Naive thymus-derived CD4-positive, alpha-beta T cell (primary cell): ENCODE data around the gene RAD51B. TPM values are rescaled to one million over a fixed set of nuclear protein-coding genes. Genes with fewer than 3 reads are reported as not detected.
"Not testable (repeated sequence)": the region's sequence is repeated elsewhere in the genome, so short reads cannot be mapped to it uniquely, and the experiment has no call there.

Experiments
- ATAC-seq: fragments of 150-1000 bp; cut with Tn5 transposase; 2 replicates; pipeline ENCODE4 v1.10.0; 2021; ENCODE audit warnings: mild to moderate bottlenecking, moderate library complexity
- CTCF ChIA-PET: fragments of 350-600 bp; sonication (Branson Sonifier 250); formaldehyde crosslinking; loops from one replicate; lab custom pipeline; 2021; ENCODE audit warnings: antibody characterized with exemption; lab: Charles Lee
- POLR2A ChIA-PET: fragments of 350-600 bp; sonication (Branson Sonifier 250); formaldehyde crosslinking; loops from one replicate; lab custom pipeline; 2021; ENCODE audit warnings: antibody characterized with exemption, inconsistent platforms; lab: Charles Lee
- DNase-seq, 9 donors: peaks; one replicate each; pipeline versions ENCODE4 v3.0.0 to v3.0.0-alpha.2; 2020 to 2022; ENCODE audit warnings: mixed read lengths in 1 of 9
- H3K27ac ChIP-seq: one replicate; pipeline ENCODE4 v1.7.0; 2013; ENCODE audit warnings: mild to moderate bottlenecking, low read depth, low read length, moderate library complexity
- H3K27me3 ChIP-seq, 2 donors: one replicate each; pipeline ENCODE4 v1.7.0; 2013; ENCODE audit warnings: low read length in 2 of 2, mild to moderate bottlenecking in 2 of 2, moderate library complexity in 2 of 2; ENCODE audit not compliant: control insufficient read depth in 2 of 2, insufficient read depth in 2 of 2
- H3K36me3 ChIP-seq, 3 experiments: 1 replicate in 2 of 3; 2 replicates in 1 of 3; pipeline ENCODE4 v1.7.0; 2013; ENCODE audit warnings: low read length in 3 of 3, mild to moderate bottlenecking in 3 of 3, moderate library complexity in 1 of 3; ENCODE audit not compliant: insufficient read depth in 3 of 3, control insufficient read depth in 2 of 3
- H3K4me1 ChIP-seq, 2 donors: one replicate each; pipeline ENCODE4 v1.7.0; 2013; ENCODE audit warnings: low read length in 2 of 2, mild to moderate bottlenecking in 2 of 2, moderate library complexity in 1 of 2; ENCODE audit not compliant: control insufficient read depth in 2 of 2, insufficient read depth in 2 of 2
- H3K4me3 ChIP-seq: 2 replicates; pipeline ENCODE4 v1.7.0; 2013; ENCODE audit warnings: mild to moderate bottlenecking, low read length
- H3K9me3 ChIP-seq, 3 experiments: 1 replicate in 2 of 3; 2 replicates in 1 of 3; pipeline ENCODE4 v1.7.0; 2013; ENCODE audit warnings: low read length in 3 of 3; ENCODE audit not compliant: control insufficient read depth in 2 of 3
- H3K27ac Mint-ChIP-seq, 9 donors: one replicate each; pipeline ENCODE4 v1.8.0; 2020 to 2022; ENCODE audit warnings: mixed read lengths in 9 of 9, mild to moderate bottlenecking in 8 of 9, moderate library complexity in 5 of 9, inconsistent platforms in 2 of 9
- H3K27me3 Mint-ChIP-seq, 5 donors: one replicate each; pipeline ENCODE4 v1.8.0; 2021 to 2022; ENCODE audit warnings: mixed read lengths in 5 of 5, mild to moderate bottlenecking in 1 of 5
- H3K36me3 Mint-ChIP-seq, 5 donors: one replicate each; pipeline ENCODE4 v1.8.0; 2020 to 2022; ENCODE audit warnings: mixed read lengths in 5 of 5, mild to moderate bottlenecking in 3 of 5, inconsistent platforms in 1 of 5
- H3K4me1 Mint-ChIP-seq, 7 donors: one replicate each; pipeline ENCODE4 v1.8.0; 2020 to 2022; ENCODE audit warnings: mixed read lengths in 7 of 7, mild to moderate bottlenecking in 3 of 7, inconsistent platforms in 1 of 7
- H3K4me3 Mint-ChIP-seq, 10 donors: one replicate each; pipeline ENCODE4 v1.8.0; 2020 to 2022; ENCODE audit warnings: mild to moderate bottlenecking in 10 of 10, mixed read lengths in 10 of 10, moderate library complexity in 6 of 10, inconsistent platforms in 2 of 10
- H3K9me3 Mint-ChIP-seq, 11 donors: one replicate each; pipeline ENCODE4 v1.8.0; 2020 to 2022; ENCODE audit warnings: mixed read lengths in 11 of 11, mild to moderate bottlenecking in 4 of 11, inconsistent platforms in 1 of 11, moderate library complexity in 1 of 11
- intact Hi-C, 2 donors: fragments of 100-400 bp; cut with micrococcal nuclease; formaldehyde crosslinking; loops; one replicate each; pipeline ENCODE4 v1.15.1; 2023
- polyA plus RNA-seq, 2 donors: library from polyadenylated mRNA; unstranded; fragments of 300-500 nt; fragmentation: Illumina TruSeq; gene quantifications; one replicate each; pipeline ENCODE4 v1.2.3, GENCODE V29; 2021
- total RNA-seq, 6 experiments: library from RNA in 5 of 6; stranded (reverse) in 5 of 6; gene quantifications; 1 replicate in 5 of 6; 2 replicates in 1 of 6; pipeline ENCODE4 v1.2.3 and lab custom pipeline; 2021 to 2026

RAD51B gene
- total and polyA plus RNA-seq, 7 experiments from 2014 or later: 15.0 to 42.2 (median 28.8) TPM

GRCh38 chr14:67965696-67966095, 146.1 kb downstream of the RAD51B start:
- Mint-ChIP-seq H3K27me3 (no peaks in the 10 kb centered on the region), H3K4me1 (peaks cover 0 to 7% (median 5%) of the 10 kb centered on the region in 7 donors), H3K9me3 (peaks cover 0 to 5% (median 0%) of the 10 kb centered on the region in 11 donors), H3K4me3 (no peak overlapping the region), H3K27ac (no peak overlapping the region), H3K36me3 (peaks cover 6 to 51% (median 39%) of the 10 kb centered on the region in 5 donors)
- H3K27ac ChIP-seq: no peak overlapping the region
- no peak overlapping the region for H3K4me3 ChIP-seq
- ATAC-seq (no peak), DNase-seq (no peak)
- H3K9me3 ChIP-seq: no peaks in the 10 kb centered on the region
- no peaks in the 10 kb centered on the region for H3K4me1 ChIP-seq
- intact Hi-C loops: no loop called here
- no peaks in the 10 kb centered on the region for H3K27me3 ChIP-seq
- no peaks in the 10 kb centered on the region for H3K36me3 ChIP-seq
- ChIA-PET CTCF (interaction anchor here (1.5 kb wide), 1 partner anchor 21 kb away, joined by 4 read pairs; no protein-coding TSS in a partner anchor), POLR2A (no interaction called here)

- no peak for ATAC-seq
- H3K36me3 ChIP-seq: no peaks in the 10 kb centered on the region
- ChIA-PET POLR2A (no interaction called here), CTCF (interaction anchor here (0.6 kb wide), 1 partner anchor 1349 kb away, joined by 3 read pairs; no protein-coding TSS in a partner anchor)
- Mint-ChIP-seq H3K9me3 (peaks cover 0 to 5% (median 0%) of the 10 kb centered on the region in 11 donors), H3K27me3 (no peaks in the 10 kb centered on the region), H3K27ac (no peak overlapping the region), H3K4me1 (peaks cover 0 to 2% (median 0%) of the 10 kb centered on the region in 7 donors), H3K36me3 (peaks cover 6 to 47% (median 39%) of the 10 kb centered on the region in 5 donors), H3K4me3 (no peak overlapping the region)
- H3K4me1 ChIP-seq: no peaks in the 10 kb centered on the region
- H3K9me3 ChIP-seq: no peaks in the 10 kb centered on the region
- no peak overlapping the region for H3K27ac ChIP-seq
- no peaks in the 10 kb centered on the region for H3K27me3 ChIP-seq
- intact Hi-C loops: no loop called here
- no peak for DNase-seq
- no peak overlapping the region for H3K4me3 ChIP-seq
These were observed 147.6 kb downstream of the RAD51B start for GRCh38 chr14:67967206-67967605.

GRCh38 chr14:67967970-67968369, 148.4 kb downstream of the RAD51B start:
- DNase-seq, H3K27me3 Mint-ChIP-seq, H3K4me3 Mint-ChIP-seq, H3K27ac ChIP-seq, H3K4me1 Mint-ChIP-seq, intact Hi-C loops, H3K36me3 ChIP-seq, H3K27me3 ChIP-seq, ATAC-seq, POLR2A ChIA-PET, H3K9me3 ChIP-seq, H3K4me3 ChIP-seq, H3K27ac Mint-ChIP-seq, CTCF ChIA-PET, H3K9me3 Mint-ChIP-seq, H3K4me1 ChIP-seq: not testable (repeated sequence)
- peaks cover 6 to 42% (median 39%) of the 10 kb centered on the region in 5 donors for H3K36me3 Mint-ChIP-seq

GRCh38 chr14:67970923-67971322, 151.3 kb downstream of the RAD51B start:
- Mint-ChIP-seq H3K9me3 (peaks cover 0 to 5% (median 0%) of the 10 kb centered on the region in 11 donors), H3K4me3 (no peak overlapping the region), H3K27ac (no peak overlapping the region), H3K36me3 (peaks cover 0 to 27% (median 25%) of the 10 kb centered on the region in 5 donors), H3K4me1 (no peaks in the 10 kb centered on the region), H3K27me3 (no peaks in the 10 kb centered on the region)
- no peaks in the 10 kb centered on the region for H3K9me3 ChIP-seq
- no peak for DNase-seq
- CTCF ChIA-PET: no interaction called here
- POLR2A ChIA-PET: no interaction called here
- no peak overlapping the region for H3K4me3 ChIP-seq
- no peaks in the 10 kb centered on the region for H3K4me1 ChIP-seq
- H3K27ac ChIP-seq: no peak overlapping the region
- no peaks in the 10 kb centered on the region for H3K36me3 ChIP-seq
- intact Hi-C loops: no loop called here
- no peak for ATAC-seq
- no peaks in the 10 kb centered on the region for H3K27me3 ChIP-seq

DNA sequence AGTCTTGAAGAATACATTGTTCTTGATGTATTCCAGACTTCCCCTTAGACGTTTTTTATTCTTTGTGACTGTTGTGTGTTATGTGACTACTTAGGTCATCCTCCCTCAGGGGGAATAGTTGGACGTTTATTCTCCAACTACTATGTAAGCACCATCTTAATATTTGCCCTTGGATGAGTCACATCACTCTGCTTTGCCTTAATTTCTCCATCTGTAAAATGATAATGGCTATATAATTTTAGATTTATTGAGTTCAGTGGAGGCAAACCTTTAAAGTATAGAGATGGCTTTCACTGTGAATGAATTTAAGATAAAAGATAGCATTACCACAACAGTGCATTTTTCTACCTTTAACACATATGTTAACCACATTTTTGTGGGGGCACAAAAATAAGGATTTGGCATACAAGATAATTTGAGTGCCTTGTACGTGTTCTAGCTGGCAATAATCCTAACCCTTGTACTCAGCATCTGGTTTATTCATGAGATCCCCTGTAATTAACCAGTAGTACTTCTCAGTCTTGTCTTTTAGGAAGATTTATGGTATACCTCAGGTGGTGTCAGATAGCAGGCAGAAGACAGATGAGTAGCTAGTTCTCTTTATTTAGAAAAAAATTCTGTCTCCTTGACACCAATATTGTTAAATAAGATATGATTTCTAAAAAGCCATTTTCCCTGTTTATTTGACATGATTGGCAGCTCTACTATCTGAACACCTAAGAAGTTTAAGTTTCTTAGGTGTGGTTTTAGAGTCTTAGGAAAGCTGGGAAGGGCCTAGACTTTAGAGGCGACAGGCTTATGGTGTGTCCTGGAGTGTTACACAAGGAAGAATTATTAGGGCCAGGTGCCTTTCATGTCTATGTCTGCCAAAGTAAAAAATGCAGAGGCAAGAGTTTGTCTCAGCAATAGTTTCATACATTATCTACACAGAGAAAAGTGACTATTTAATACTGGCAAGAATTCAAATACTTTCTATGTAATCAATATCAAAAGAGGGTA, 152.3 kb downstream of the RAD51B start:
- Mint-ChIP-seq H3K27ac (no peak overlapping the region), H3K27me3 (no peaks in the 10 kb centered on the region), H3K4me1 (no peaks in the 10 kb centered on the region), H3K4me3 (no peak overlapping the region), H3K9me3 (peaks cover 0 to 3% (median 0%) of the 10 kb centered on the region in 11 donors), H3K36me3 (peaks cover 0 to 21% (median 18%) of the 10 kb centered on the region in 5 donors)
- Histone ChIP-seq H3K36me3 (no peaks in the 10 kb centered on the region), H3K27me3 (no peaks in the 10 kb centered on the region), H3K4me3 (no peak overlapping the region), H3K27ac (no peak overlapping the region), H3K4me1 (no peaks in the 10 kb centered on the region), H3K9me3 (no peaks in the 10 kb centered on the region)
- ATAC-seq: no peak
- intact Hi-C loops: no loop called here
- ChIA-PET POLR2A (no interaction called here), CTCF (interaction anchor here (1.9 kb wide), 1 partner anchor 38 kb away, joined by 6 read pairs; no protein-coding TSS in a partner anchor)
- DNase-seq: no peak

GRCh38 chr14:67973436-67973835, 153.9 kb downstream of the RAD51B start:
- intact Hi-C loops: no loop called here
- no peak overlapping the region for H3K4me3 Mint-ChIP-seq
- no peak overlapping the region for H3K27ac Mint-ChIP-seq
- H3K27me3 Mint-ChIP-seq: no peaks in the 10 kb centered on the region
- Histone ChIP-seq H3K27me3 (no peaks in the 10 kb centered on the region), H3K9me3 (no peaks in the 10 kb centered on the region), H3K27ac (no peak overlapping the region), H3K36me3 (no peaks in the 10 kb centered on the region), H3K4me1 (no peaks in the 10 kb centered on the region), H3K4me3 (no peak overlapping the region)
- peaks cover 0 to 3% (median 0%) of the 10 kb centered on the region in 11 donors for H3K9me3 Mint-ChIP-seq
- DNase-seq: no peak
- ATAC-seq: no peak
- ChIA-PET POLR2A (no interaction called here), CTCF (interaction anchor here (1.9 kb wide), 1 partner anchor 40 kb away, joined by 6 read pairs; no protein-coding TSS in a partner anchor)
- peaks cover 0 to 14% (median 5%) of the 10 kb centered on the region in 5 donors for H3K36me3 Mint-ChIP-seq
- H3K4me1 Mint-ChIP-seq: no peaks in the 10 kb centered on the region
